HG03025 (cell line): ENCODE measurements around the gene EPHA1.

Experiments used
- ATAC-seq: cut with Tn5 transposase; IDR thresholded peaks from one replicate; pipeline ENCODE4 v1.9.1; 2021; ENCODE audit warnings: mild to moderate bottlenecking, moderate library complexity; ENCODE audit not compliant: unreplicated experiment, low FRiP score

EPHA1 gene

GRCh38 chr7:143408686-143409561, at the start of gene EPHA1:
Gene EPHA1 (minus strand): TSS chr7:143408856. CDS start chr7:143408805, 51 bp downstream.
- ATAC-seq, result no peak

GRCh38 chr7:143458263-143458662, 49.6 kb upstream of the EPHA1 start:
- ATAC-seq, result no peak

DNA sequence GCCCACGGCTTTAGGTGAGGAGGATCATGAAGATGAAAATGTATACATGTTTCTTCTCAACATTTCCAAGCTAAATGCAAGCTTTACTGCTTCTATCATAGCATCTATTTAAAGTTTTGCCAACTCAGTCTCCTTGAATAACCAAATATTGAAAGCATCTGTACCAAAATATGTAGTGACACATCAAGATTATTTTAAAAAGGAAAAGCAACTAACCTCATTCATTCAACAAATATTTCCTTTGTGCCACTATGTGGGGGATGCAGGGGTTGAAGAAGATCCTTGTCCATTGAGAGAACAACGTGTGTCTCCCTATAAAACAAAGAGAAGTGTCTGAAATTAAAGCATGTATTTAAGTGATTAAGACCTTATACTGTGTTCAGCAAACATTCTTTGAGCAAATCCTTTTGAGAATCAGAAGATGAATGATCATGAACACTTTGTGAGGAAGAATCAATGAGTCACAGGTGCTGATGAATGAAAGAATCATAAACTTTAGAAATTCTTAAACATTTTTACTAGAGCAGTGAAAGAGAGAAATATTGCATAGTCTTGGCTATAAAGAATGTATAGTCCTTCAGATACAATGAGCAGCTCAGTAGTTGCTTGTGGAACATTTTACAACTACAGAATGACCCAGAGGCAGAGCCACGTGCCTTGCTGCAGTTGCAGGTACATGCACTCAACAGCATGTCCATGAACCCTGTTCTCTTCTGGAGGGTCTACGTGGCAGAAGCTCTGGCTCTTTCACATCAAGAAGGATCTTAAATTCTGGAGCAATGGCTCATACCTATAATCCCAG, 48.5 kb upstream of the EPHA1 start:
- ATAC-seq, result no peak

DNA sequence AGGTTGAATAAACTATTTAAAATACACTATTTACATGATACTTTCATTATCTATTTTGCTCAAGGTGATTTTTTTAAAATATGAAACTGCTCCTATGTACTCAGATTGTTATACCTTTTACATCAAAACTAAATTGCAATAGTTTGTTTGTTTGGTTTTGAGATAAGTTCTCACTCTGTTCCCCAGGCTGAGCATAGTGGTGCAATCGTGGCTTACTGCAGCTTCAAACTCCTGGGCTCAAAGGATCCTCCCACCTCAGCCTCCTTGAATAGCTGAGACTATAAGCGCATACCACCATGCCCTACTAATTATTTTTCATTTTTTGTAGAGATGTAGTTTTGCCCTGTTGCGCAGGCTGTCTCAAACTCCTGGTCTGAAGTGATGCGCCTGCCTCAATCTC, 47.3 kb upstream of the EPHA1 start:
- no peak for ATAC-seq

- no peak for ATAC-seq
These were observed 46.8 kb upstream of the EPHA1 start for GRCh38 chr7:143455491-143455890.

DNA sequence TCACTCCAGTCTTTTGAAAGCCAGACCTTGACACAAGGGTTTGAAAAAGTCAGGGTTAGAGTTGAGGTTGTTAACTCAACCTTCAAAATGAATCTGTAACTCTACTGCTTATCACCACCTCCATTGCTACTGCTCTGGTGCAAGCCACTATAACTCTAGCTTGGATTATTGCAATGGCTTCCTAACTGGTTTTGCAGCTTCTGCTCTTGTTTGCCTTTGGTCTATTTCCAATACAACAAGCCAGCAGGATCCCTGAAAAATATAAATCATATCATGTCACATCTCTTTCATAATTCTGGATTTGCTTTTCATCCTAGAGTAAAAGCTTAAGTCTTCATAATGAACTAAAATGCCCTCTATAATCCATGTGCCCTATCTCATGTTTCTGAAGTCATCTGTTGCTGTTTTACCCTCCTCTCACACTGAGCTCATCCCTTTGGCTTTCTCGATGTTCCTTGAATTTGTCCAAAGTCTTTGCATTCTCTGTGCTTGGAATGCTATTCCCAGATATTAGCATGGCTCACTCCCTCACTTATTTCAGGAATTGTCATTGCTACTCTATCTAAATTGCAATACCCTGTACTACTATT, 45.5 kb upstream of the EPHA1 start:
- ATAC-seq, result no peak

DNA sequence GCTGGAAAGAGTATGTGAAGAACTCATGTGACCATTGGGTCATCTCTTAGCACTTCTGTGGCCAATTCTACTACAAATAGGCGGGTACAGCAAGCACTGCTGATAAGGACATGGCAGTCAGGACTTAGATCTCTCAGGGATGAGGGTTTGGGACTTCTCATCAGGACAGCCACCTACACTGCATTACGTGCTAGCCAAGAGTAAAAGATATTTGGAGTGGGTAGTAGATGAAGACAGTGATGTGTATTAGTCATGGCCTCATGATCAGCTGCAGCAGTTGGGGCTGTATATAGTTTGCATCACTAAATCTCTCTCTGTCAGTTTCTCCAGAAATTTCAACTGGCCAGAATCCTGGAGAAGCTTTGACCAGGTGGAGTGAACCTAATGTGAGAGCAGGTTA, 43.8 kb upstream of the EPHA1 start:
- no peak for ATAC-seq

- no peak for ATAC-seq
These were observed 43.1 kb upstream of the EPHA1 start for GRCh38 chr7:143451746-143452145.

- no peak for ATAC-seq
These were observed 42.5 kb upstream of the EPHA1 start for GRCh38 chr7:143451122-143451521.

GRCh38 chr7:143449793-143450192, 41.1 kb upstream of the EPHA1 start:
- no peak for ATAC-seq

- ATAC-seq, result no peak
These were observed 39.8 kb upstream of the EPHA1 start for GRCh38 chr7:143448429-143448828.

DNA sequence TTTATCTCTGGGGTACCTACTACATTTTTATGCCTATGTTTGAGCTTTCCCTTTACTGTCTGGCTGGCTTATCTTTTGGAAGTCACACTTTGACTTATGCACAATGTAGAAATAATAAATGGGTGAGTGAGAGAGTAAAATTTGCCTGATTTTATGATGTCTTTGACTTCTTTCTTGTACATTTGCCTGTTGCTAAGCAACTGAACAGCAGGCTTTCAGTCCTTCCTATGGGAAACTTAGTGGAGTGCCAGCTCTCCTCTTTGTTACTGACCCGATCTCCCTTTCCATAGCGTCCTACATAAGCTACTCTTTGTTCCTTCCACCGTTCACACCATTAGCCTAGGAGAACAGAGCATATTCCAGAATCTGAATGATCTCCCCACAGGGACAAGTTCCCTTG, 38.8 kb upstream of the EPHA1 start:
- ATAC-seq, result no peak

DNA sequence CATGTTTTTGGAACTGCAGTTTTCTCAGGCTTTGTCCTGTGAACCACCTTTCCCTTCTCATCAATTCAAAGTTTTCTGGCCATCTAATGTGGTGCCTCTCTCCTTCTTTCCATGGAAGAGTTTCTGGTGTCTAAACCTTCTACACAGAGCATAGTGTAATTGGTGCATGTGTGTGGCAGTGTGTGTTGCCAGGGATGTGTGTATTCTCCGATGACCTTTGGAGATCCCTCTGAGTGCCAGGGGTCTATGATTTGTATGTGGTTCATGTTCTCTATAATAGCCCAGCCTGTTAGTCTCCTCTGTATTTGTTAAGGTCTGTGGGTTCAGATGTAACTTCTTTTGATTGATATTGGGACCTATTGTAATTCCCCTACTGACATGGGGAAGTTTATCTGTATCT, 36.1 kb upstream of the EPHA1 start:
- no peak for ATAC-seq

GRCh38 chr7:143444063-143444782, 35.6 kb upstream of the EPHA1 start:
- ATAC-seq, result no peak

DNA sequence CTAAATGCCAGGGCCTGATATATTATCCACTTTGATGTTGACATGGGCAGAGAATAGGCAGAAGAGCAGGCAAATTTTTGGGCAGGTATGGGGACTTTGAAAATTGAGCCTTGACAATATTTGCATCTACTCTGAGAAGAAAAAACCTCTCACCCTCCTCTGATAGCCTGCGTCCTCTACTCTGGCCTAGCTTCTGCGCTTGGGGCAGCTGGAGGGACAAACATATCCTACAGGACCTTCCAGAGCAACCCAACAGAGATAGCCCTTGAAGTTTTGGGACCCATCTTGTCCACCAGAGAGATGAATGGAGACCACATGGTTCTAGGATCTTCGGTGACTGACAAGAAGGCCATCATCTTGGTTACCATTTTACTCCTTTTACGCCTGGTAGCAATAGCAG, 34.5 kb upstream of the EPHA1 start, which contains the start of gene TAS2R60:
Gene TAS2R60 (plus strand): TSS at position 301 of the 400 bp plus-strand sequence. CDS start 0 bp downstream, at position 301.
- ATAC-seq, result no peak

DNA sequence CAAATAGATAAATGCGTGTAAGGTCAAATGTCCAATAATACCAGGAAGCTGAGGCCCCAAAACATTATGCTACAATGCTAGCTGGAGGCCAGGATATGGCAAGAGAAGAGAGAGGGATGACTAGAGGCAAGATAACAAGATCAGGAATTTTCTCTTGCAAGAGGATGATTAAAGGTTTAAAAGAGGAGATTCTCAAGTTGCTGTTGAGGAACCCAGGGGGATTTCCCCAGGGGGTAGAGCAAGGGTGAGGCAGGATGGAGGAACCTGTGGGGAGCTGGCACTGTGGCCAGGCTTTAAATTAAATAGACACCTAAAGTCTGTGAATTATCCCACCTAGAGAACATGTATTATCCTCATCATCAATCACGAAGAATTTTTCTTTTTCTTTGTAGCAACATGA, 31.2 kb upstream of the EPHA1 start:
- ATAC-seq, result no peak

- no peak for ATAC-seq
These were observed 28.9 kb upstream of the EPHA1 start for GRCh38 chr7:143437578-143437977.

GRCh38 chr7:143436325-143436946, 27.8 kb upstream of the EPHA1 start:
- peak; percentile 66 for ATAC-seq

DNA sequence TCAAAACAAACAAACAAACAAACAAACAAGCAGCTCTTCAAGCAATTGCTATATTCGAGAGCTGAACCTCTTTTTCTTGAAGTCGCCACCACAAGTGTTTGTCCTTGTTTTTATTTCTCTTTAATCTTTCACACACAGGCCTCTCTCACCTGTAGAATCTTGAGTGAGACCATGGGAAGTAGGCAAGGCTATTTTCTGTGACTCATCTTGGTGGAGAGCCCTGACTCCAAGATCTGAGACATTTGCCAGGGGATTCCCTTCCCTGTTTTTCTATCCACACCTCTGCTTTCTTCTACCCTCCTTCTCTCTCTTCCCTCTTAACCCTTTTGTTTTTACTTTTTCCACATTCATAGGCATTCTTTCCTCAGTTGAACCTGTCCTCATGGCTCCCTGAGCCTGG, 26.6 kb upstream of the EPHA1 start:
- no peak for ATAC-seq

GRCh38 chr7:143434660-143435059, 26.0 kb upstream of the EPHA1 start:
- ATAC-seq, result no peak
